ENCODE measurements around the gene HDAC4. TPM values are rescaled to one million over a fixed set of nuclear protein-coding genes. Genes with fewer than 3 reads are reported as not detected.

HDAC4 gene
- total RNA-seq, 2 experiments from 2014 or later = 22.6 to 24.5 TPM

DNA sequence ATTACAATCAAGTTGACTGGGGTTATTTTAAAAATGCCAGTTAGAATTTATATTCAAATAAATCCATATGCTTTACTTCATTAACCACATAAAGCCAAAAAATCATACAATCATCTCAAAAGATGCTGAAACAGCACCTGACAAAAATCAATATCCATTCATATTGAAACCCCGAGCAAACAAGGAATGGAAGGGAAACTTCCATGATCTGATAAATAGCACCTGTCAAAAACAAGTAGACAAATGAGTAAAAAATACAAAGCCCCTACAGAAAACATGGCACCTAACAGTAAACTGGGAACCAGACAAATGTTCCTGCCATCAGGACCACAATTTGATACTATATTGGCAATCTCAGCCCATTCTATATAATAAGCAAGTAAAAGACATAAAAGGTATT is 227.5 kb downstream of the HDAC4 start:
- no peaks in the 10 kb centered on the region for H3K27me3 Mint-ChIP-seq
- H3K9me3 Mint-ChIP-seq = peaks cover 44% of the 10 kb centered on the region
- POLR2A ChIA-PET = no interaction called here
- intact Hi-C loops (cut with micrococcal nuclease) = no loop called here
- ATAC-seq (no peak), DNase-seq (no peak)
- peaks cover 73% of the 10 kb centered on the region for H3K36me3 Mint-ChIP-seq (ENCODE audit: low read depth)
- TF ChIP-seq, protein P1, sequence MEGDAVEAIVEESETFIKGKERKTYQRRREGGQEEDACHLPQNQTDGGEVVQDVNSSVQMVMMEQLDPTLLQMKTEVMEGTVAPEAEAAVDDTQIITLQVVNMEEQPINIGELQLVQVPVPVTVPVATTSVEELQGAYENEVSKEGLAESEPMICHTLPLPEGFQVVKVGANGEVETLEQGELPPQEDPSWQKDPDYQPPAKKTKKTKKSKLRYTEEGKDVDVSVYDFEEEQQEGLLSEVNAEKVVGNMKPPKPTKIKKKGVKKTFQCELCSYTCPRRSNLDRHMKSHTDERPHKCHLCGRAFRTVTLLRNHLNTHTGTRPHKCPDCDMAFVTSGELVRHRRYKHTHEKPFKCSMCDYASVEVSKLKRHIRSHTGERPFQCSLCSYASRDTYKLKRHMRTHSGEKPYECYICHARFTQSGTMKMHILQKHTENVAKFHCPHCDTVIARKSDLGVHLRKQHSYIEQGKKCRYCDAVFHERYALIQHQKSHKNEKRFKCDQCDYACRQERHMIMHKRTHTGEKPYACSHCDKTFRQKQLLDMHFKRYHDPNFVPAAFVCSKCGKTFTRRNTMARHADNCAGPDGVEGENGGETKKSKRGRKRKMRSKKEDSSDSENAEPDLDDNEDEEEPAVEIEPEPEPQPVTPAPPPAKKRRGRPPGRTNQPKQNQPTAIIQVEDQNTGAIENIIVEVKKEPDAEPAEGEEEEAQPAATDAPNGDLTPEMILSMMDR (IDR thresholded peaks at IDR 0.05) = no peak
- CTCF ChIA-PET = no interaction called here
- no peak overlapping the region for H3K4me3 Mint-ChIP-seq
- H3K27ac Mint-ChIP-seq = no peak overlapping the region
- H3K4me1 Mint-ChIP-seq (ENCODE audit: low read depth) = peaks cover 2% of the 10 kb centered on the region

- DNase-seq (no peak), ATAC-seq (no peak)
- POLR2A ChIA-PET = interaction anchor here (1.3 kb wide), 1 partner anchor 16 kb away, joined by 4 read pairs; no protein-coding TSS in a partner anchor
- Mint-ChIP-seq H3K27me3 (no peaks in the 10 kb centered on the region), H3K27ac (no peak overlapping the region), H3K9me3 (peaks cover 40% of the 10 kb centered on the region), H3K4me3 (no peak overlapping the region), H3K36me3 (ENCODE audit: low read depth) (peaks cover 59% of the 10 kb centered on the region), H3K4me1 (ENCODE audit: low read depth) (peaks cover 2% of the 10 kb centered on the region)
- CTCF ChIA-PET = interaction anchor here (2.2 kb wide), 1 partner anchor 28 kb away, joined by 10 read pairs; no protein-coding TSS in a partner anchor
- intact Hi-C loops (cut with micrococcal nuclease) = no loop called here
- TF ChIP-seq, protein P1 (IDR thresholded peaks at IDR 0.05) = no peak
Measured at GRCh38 chr2:239171643-239172042, 229.2 kb downstream of the HDAC4 start.

DNA sequence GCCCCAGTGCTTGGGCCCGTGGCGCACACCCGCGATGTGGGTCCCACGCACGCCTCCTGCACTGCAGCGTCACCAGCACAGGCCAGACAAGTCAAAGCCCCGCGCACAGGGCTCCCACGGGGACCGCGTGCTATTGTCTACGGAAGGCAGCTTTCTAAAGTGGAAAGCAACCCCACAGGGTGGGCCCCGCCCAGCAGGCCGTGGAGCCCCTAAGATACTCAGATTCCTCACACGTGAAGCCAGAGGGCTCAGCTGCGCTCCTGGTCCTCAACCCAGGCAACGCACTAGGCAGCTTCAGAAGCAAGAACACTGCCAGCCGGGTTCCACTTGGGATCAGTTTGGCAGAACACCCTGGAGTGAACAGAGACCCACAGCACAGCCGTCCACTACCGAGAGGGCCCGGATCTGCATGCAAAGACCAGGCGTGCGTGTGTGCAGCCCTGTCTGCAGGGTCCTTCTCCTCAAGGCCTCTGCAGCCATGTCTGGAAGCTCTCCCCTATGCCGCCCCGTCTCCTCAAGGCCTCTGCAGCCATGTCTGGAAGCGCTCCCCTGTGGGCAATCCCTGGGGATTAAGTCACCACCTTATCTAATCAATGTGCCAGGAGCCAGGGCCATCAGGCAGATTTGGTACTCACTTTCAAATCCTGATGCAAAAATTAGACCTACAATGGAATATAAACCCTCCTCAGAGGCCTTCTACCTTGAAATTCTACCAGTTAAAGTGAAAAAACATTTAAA is 231.3 kb downstream of the HDAC4 start:
- intact Hi-C loops (cut with micrococcal nuclease) = no loop called here
- H3K4me1 Mint-ChIP-seq (ENCODE audit: low read depth) = peaks cover 10% of the 10 kb centered on the region
- H3K4me3 Mint-ChIP-seq = no peak overlapping the region
- ChIA-PET CTCF (no interaction called here), POLR2A (no interaction called here)
- TF ChIP-seq, protein P1 (IDR thresholded peaks at IDR 0.05) = no peak
- peaks cover 31% of the 10 kb centered on the region for H3K9me3 Mint-ChIP-seq
- no peaks in the 10 kb centered on the region for H3K27me3 Mint-ChIP-seq
- no peak overlapping the region for H3K27ac Mint-ChIP-seq
- DNase-seq (no peak), ATAC-seq (no peak)
- H3K36me3 Mint-ChIP-seq (ENCODE audit: low read depth) = peaks cover 41% of the 10 kb centered on the region

DNA sequence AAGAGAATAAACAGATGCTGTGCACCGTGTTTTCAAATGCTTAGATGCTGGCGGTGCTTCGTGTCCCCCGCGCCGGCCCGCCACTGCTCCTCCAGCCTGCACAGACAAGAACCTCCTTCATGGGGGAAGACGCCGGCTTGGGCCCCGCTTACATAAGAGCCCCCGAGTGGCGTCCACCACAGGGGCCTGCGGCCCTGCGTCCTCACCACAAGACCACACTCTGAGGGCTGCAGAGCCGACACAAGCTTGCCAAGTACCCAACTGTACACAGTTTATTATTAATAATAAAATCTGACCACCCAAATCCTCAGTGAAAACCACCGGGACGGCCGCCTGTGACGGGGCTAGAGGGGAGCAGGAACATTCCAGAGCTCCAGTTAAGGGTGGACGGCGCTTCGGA is 232.2 kb downstream of the HDAC4 start:
- TF ChIP-seq, protein P1 (IDR thresholded peaks at IDR 0.05) = no peak
- intact Hi-C loops (cut with micrococcal nuclease) = no loop called here
- DNase-seq = no peak
- no peak overlapping the region for H3K4me3 Mint-ChIP-seq
- peaks cover 34% of the 10 kb centered on the region for H3K36me3 Mint-ChIP-seq (ENCODE audit: low read depth)
- H3K27me3 Mint-ChIP-seq = no peaks in the 10 kb centered on the region
- no peak overlapping the region for H3K27ac Mint-ChIP-seq
- POLR2A ChIA-PET = no interaction called here
- CTCF ChIA-PET = no interaction called here
- H3K9me3 Mint-ChIP-seq = peaks cover 24% of the 10 kb centered on the region
- no peak for ATAC-seq
- peaks cover 18% of the 10 kb centered on the region for H3K4me1 Mint-ChIP-seq (ENCODE audit: low read depth)

GRCh38 chr2:239167766-239168444 is 232.9 kb downstream of the HDAC4 start:
- no peak for ATAC-seq
- intact Hi-C loops (cut with micrococcal nuclease) = no loop called here

More at GRCh38 chr2:239167766-239168444, 232.9 kb downstream of the HDAC4 start:
- Mint-ChIP-seq H3K27me3 (no peaks in the 10 kb centered on the region), H3K27ac (no peak overlapping the region), H3K4me1 (ENCODE audit: low read depth) (peaks cover 16% of the 10 kb centered on the region), H3K4me3 (no peak overlapping the region), H3K36me3 (ENCODE audit: low read depth) (peaks cover 28% of the 10 kb centered on the region), H3K9me3 (peaks cover 19% of the 10 kb centered on the region)
- no peak for DNase-seq
- ChIA-PET POLR2A (no interaction called here), CTCF (no interaction called here)
- TF ChIP-seq, protein P1 (IDR thresholded peaks at IDR 0.05) = no peak

Data from activated CD8-positive, alpha-beta T cell treated with anti-CD3 and anti-CD28 coated beads for 36 hours (primary cell).